Liver (tissue), 9 donors: ENCODE measurements around the gene SMAD6. TPM values are rescaled to one million over a fixed set of nuclear protein-coding genes. Genes with fewer than 3 reads are reported as not detected.
A peak's percentile ranks its signal among the peaks of the same experiment; 100 is the strongest.

Experiments
- DNase-seq: peaks from one replicate; pipeline ENCODE4 v3.0.0-alpha.2; 2017; ENCODE audit warnings: low spot score
- H3K27ac ChIP-seq, 2 donors: one replicate each; pipeline ENCODE4 v1.7.0; 2013; ENCODE audit warnings: inconsistent platforms in 2 of 2, low read length in 2 of 2, control low read depth in 1 of 2, low read depth in 1 of 2, mild to moderate bottlenecking in 1 of 2
- H3K27me3 ChIP-seq, 4 donors: one replicate each; pipeline versions ENCODE4 v1.6.1 to v1.7.0; 2013; ENCODE audit warnings: low read length in 3 of 4, inconsistent platforms in 1 of 4, mild to moderate bottlenecking in 1 of 4, moderate library complexity in 1 of 4; ENCODE audit not compliant: control insufficient read depth in 4 of 4, insufficient read depth in 4 of 4
- H3K36me3 ChIP-seq, 4 donors: one replicate each; pipeline versions ENCODE4 v1.6.1 to v1.7.0; 2013; ENCODE audit warnings: low read length in 3 of 4, mild to moderate bottlenecking in 3 of 4, low read depth in 1 of 4, moderate library complexity in 1 of 4; ENCODE audit not compliant: control insufficient read depth in 4 of 4, insufficient read depth in 3 of 4
- H3K4me1 ChIP-seq, 4 donors: one replicate each; pipeline versions ENCODE4 v1.6.1 to v1.7.0; 2013; ENCODE audit warnings: low read length in 3 of 4, mild to moderate bottlenecking in 3 of 4, moderate library complexity in 1 of 4; ENCODE audit not compliant: control insufficient read depth in 4 of 4, insufficient read depth in 4 of 4
- H3K4me3 ChIP-seq, 3 donors: one replicate each; pipeline versions ENCODE4 v1.6.1 to v1.7.0; 2013; ENCODE audit warnings: low read length in 3 of 3, control low read depth in 1 of 3, low read depth in 1 of 3, mild to moderate bottlenecking in 1 of 3
- H3K9ac ChIP-seq, 2 donors: one replicate each; pipeline ENCODE4 v1.7.0; 2013; ENCODE audit warnings: low read length in 2 of 2, mild to moderate bottlenecking in 2 of 2, moderate library complexity in 2 of 2, control low read depth in 1 of 2, low read depth in 1 of 2
- H3K9me3 ChIP-seq, 4 donors: one replicate each; pipeline versions ENCODE4 v1.6.1 to v1.7.0; 2013; ENCODE audit warnings: low read length in 3 of 4; ENCODE audit not compliant: control insufficient read depth in 4 of 4
- EGR1 ChIP-seq, 2 donors: IDR thresholded peaks; 2 replicates each; pipeline ENCODE4 v1.6.1; 2016 to 2018; ENCODE audit warnings: antibody characterized with exemption in 2 of 2, low read depth in 2 of 2
- FOXA1 ChIP-seq: IDR thresholded peaks from 2 replicates; pipeline ENCODE4 v1.6.1; 2016; ENCODE audit warnings: antibody characterized with exemption
- GABPA ChIP-seq, 2 donors: IDR thresholded peaks in 1 of 2; conservative IDR thresholded peaks in 1 of 2; 2 replicates each; pipeline ENCODE4 v1.6.1; 2016; ENCODE audit warnings: antibody characterized with exemption in 2 of 2, mild to moderate bottlenecking in 1 of 2, moderate library complexity in 1 of 2
- HNF4A ChIP-seq, 2 donors: conservative IDR thresholded peaks; 2 replicates each; pipeline ENCODE4 v1.6.1; 2016; ENCODE audit warnings: antibody characterized with exemption in 2 of 2, mild to moderate bottlenecking in 2 of 2
- HNF4G ChIP-seq: IDR thresholded peaks from 2 replicates; pipeline ENCODE4 v1.6.1; 2016; ENCODE audit warnings: antibody characterized with exemption
- JUND ChIP-seq, 2 donors: IDR thresholded peaks; 2 replicates each; pipeline ENCODE4 v1.6.1; 2016; ENCODE audit warnings: antibody characterized with exemption in 2 of 2
- NR2F2 ChIP-seq: IDR thresholded peaks from 2 replicates; pipeline ENCODE4 v1.6.1; 2016; ENCODE audit warnings: antibody characterized with exemption
- RAD21 ChIP-seq, 2 donors: IDR thresholded peaks; 2 replicates each; pipeline ENCODE4 v1.6.1; 2016; ENCODE audit warnings: antibody characterized with exemption in 2 of 2, mild to moderate bottlenecking in 2 of 2
- RXRA ChIP-seq, 2 donors: IDR thresholded peaks; 2 replicates each; pipeline ENCODE4 v1.6.1; 2017 to 2018; ENCODE audit warnings: antibody characterized with exemption in 2 of 2, mild to moderate bottlenecking in 1 of 2
- SP1 ChIP-seq: IDR thresholded peaks from 2 replicates; pipeline ENCODE4 v1.6.1; 2018; ENCODE audit warnings: antibody characterized with exemption, mild to moderate bottlenecking
- TAF1 ChIP-seq: conservative IDR thresholded peaks from 2 replicates; pipeline ENCODE4 v1.6.1; 2016; ENCODE audit warnings: antibody characterized with exemption, mild to moderate bottlenecking
- YY1 ChIP-seq: IDR thresholded peaks from 2 replicates; pipeline ENCODE4 v1.6.1; 2016; ENCODE audit warnings: antibody characterized with exemption, mild to moderate bottlenecking
- WGBS: extraction: QIAGEN DNeasy Blood & Tissue Kit; methylation state at CpG from one replicate; pipeline ENCODE4 v1.1.7; 2013; 5-methylcytosine and 5-hydroxymethylcytosine counted together
- polyA plus RNA-seq, 2 donors: library from polyadenylated mRNA; stranded (reverse) in 1 of 2; unstranded in 1 of 2; fragments of 200-250 nt in 1 of 2; fragments of >200 nt in 1 of 2; fragmentation: Nextera tagmentation in 1 of 2; extraction: Ambion mirVana in 1 of 2; gene quantifications; one replicate each; pipeline versions ENCODE4 v1.2.1 to v1.2.3, GENCODE V29; 2013 to 2015
- total RNA-seq, 2 donors: library from RNA; depleted of rRNA; stranded (reverse); fragments of >200 nt; gene quantifications; one replicate each; pipeline ENCODE4 v1.2.3, GENCODE V29; 2014
- TF ChIP-seq, protein P1 (sequence below): IDR thresholded peaks from 2 replicates; pipeline ENCODE4 v1.6.1; 2016; ENCODE audit warnings: antibody characterized with exemption
- TF ChIP-seq, protein P2 (sequence below): IDR thresholded peaks from 2 replicates; pipeline ENCODE4 v1.6.1; 2016; ENCODE audit warnings: antibody characterized with exemption
- TF ChIP-seq, protein P3 (sequence below): fragments of 150-350 bp; IDR thresholded peaks from 2 replicates; pipeline ENCODE4 v1.5.1; 2017; ENCODE audit warnings: improper control_type of control experiment, low read depth, low read length; ENCODE audit not compliant: missing input control
- TF ChIP-seq, protein P4 (sequence below): IDR thresholded peaks from 2 replicates; pipeline ENCODE4 v1.6.1; 2016; ENCODE audit warnings: antibody characterized with exemption
- donor health status: healthy.
- donor health status: healthy.
- donor health status: healthy.
- donor health status: healthy.
- donor health status: healthy.

Gene SMAD6
- total and polyA plus RNA-seq, 4 donors: 1.2 to 15.1 (median 11.0) TPM

DNA sequence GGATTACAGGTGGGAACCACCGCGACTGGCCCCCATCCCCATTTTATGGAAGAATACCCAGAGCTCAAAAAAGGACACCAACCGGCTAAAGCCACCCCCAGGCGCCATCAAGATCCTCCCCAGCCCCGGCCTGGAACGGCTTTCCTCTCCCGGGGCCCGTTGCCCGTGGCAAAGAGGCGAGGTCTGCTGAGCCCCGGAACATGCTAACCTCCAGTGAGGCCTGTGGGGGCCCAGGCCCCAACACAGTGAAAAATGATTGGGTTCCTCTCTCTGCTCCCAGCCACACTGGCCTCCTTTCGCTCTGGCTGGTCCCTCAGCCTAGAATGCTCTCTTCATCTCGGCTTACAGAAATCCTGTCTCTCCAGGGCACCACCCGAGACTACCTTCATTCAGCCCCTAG is 46.5 kb upstream of the SMAD6 start:
- no peak overlapping the region for H3K4me3 ChIP-seq
- peaks cover 16 to 54% (median 35%) of the 10 kb centered on the region in 4 donors for H3K4me1 ChIP-seq
- TF ChIP-seq HNF4A (conservative IDR thresholded peaks at IDR 0.05) (no peak), FOXA1 (no peak), RXRA (IDR thresholded peaks at IDR 0.05) (no peak), GABPA (IDR thresholded peaks at IDR 0.05 in 1 of 2, conservative IDR thresholded peaks at IDR 0.05 in 1 of 2) (no peak), JUND (IDR thresholded peaks at IDR 0.05) (no peak), NR2F2 (no peak), EGR1 (IDR thresholded peaks at IDR 0.05; ENCODE audit: low read depth in 2 of 2) (no peak), RAD21 (IDR thresholded peaks at IDR 0.05) (no peak), SP1 (no peak), HNF4G (no peak)
- TF ChIP-seq, protein P1, sequence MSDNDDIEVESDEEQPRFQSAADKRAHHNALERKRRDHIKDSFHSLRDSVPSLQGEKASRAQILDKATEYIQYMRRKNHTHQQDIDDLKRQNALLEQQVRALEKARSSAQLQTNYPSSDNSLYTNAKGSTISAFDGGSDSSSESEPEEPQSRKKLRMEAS: no peak
- TF ChIP-seq, protein P2, sequence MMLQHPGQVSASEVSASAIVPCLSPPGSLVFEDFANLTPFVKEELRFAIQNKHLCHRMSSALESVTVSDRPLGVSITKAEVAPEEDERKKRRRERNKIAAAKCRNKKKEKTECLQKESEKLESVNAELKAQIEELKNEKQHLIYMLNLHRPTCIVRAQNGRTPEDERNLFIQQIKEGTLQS: no peak
- TF ChIP-seq, protein P3, sequence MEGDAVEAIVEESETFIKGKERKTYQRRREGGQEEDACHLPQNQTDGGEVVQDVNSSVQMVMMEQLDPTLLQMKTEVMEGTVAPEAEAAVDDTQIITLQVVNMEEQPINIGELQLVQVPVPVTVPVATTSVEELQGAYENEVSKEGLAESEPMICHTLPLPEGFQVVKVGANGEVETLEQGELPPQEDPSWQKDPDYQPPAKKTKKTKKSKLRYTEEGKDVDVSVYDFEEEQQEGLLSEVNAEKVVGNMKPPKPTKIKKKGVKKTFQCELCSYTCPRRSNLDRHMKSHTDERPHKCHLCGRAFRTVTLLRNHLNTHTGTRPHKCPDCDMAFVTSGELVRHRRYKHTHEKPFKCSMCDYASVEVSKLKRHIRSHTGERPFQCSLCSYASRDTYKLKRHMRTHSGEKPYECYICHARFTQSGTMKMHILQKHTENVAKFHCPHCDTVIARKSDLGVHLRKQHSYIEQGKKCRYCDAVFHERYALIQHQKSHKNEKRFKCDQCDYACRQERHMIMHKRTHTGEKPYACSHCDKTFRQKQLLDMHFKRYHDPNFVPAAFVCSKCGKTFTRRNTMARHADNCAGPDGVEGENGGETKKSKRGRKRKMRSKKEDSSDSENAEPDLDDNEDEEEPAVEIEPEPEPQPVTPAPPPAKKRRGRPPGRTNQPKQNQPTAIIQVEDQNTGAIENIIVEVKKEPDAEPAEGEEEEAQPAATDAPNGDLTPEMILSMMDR: no peak
- TF ChIP-seq, protein P4, sequence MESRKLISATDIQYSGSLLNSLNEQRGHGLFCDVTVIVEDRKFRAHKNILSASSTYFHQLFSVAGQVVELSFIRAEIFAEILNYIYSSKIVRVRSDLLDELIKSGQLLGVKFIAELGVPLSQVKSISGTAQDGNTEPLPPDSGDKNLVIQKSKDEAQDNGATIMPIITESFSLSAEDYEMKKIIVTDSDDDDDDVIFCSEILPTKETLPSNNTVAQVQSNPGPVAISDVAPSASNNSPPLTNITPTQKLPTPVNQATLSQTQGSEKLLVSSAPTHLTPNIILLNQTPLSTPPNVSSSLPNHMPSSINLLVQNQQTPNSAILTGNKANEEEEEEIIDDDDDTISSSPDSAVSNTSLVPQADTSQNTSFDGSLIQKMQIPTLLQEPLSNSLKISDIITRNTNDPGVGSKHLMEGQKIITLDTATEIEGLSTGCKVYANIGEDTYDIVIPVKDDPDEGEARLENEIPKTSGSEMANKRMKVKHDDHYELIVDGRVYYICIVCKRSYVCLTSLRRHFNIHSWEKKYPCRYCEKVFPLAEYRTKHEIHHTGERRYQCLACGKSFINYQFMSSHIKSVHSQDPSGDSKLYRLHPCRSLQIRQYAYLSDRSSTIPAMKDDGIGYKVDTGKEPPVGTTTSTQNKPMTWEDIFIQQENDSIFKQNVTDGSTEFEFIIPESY: no peak
- DNase-seq: no peak
- H3K27ac ChIP-seq: peak overlapping the region; percentile 47 to 66
- H3K9ac ChIP-seq: no peak overlapping the region
- H3K9me3 ChIP-seq: no peaks in the 10 kb centered on the region
- H3K36me3 ChIP-seq: no peaks in the 10 kb centered on the region
- 82% methylated on average over 14 of the region's 14 CpGs for WGBS
- H3K27me3 ChIP-seq: no peaks in the 10 kb centered on the region

DNA sequence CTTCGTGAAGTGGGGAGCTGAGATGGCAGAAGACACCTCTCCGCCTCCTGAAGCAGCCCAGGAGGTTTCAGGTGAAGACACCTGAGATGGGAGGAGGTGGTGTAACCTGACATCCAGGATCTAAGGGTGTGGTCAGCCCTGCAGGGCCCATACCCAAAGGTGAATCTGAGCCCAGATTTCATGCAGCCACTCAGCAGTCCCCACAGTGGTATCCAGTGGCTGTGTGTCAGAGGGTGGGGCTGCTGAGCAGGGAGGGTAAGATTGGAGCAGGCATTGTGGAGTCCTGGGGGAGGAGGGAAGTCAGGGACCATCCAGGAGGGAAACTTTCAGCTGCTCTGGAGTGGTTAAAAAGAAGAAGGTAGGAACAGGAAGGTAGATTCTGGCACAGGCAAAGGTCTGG is 46.0 kb upstream of the SMAD6 start:
- peak overlapping the region; percentile 47 to 66 for H3K27ac ChIP-seq
- no peaks in the 10 kb centered on the region for H3K27me3 ChIP-seq
- TF ChIP-seq, protein P4: no peak
- no peak for TF ChIP-seq HNF4G
- no peak for TF ChIP-seq SP1
- no peak for TF ChIP-seq TAF1
- TF ChIP-seq, protein P2: no peak
- TF ChIP-seq, protein P3: no peak
- TF ChIP-seq YY1: no peak
- TF ChIP-seq NR2F2: no peak
- TF ChIP-seq FOXA1: no peak
- no peak for TF ChIP-seq EGR1 (IDR thresholded peaks at IDR 0.05; ENCODE audit: low read depth in 2 of 2)
- no peak for TF ChIP-seq GABPA (IDR thresholded peaks at IDR 0.05 in 1 of 2, conservative IDR thresholded peaks at IDR 0.05 in 1 of 2)
- TF ChIP-seq HNF4A (conservative IDR thresholded peaks at IDR 0.05): no peak
- TF ChIP-seq, protein P1: no peak
- no peak for TF ChIP-seq RAD21 (IDR thresholded peaks at IDR 0.05)
- no peaks in the 10 kb centered on the region for H3K9me3 ChIP-seq
- no peak overlapping the region for H3K4me3 ChIP-seq
- 89% methylated on average over 2 of the region's 2 CpGs for WGBS
- H3K4me1 ChIP-seq: peaks cover 12 to 49% (median 30%) of the 10 kb centered on the region in 4 donors
- no peak overlapping the region for H3K9ac ChIP-seq
- no peak for DNase-seq
- no peaks in the 10 kb centered on the region for H3K36me3 ChIP-seq
